Suppressor macrophage treated with lipopolysaccharide for 1 hour (primary cell): ENCODE results near the gene SORCS3.
"Not testable (repeated sequence)": the region's sequence is repeated elsewhere in the genome, so short reads cannot be mapped to it uniquely, and the experiment has no call there.

Experiments
- DNase-seq, 3 donors: peaks; one replicate each; pipeline ENCODE4 v3.0.0-alpha.2; 2020 to 2022

The SORCS3 gene

GRCh38 chr10:104703262-104703661, 62.2 kb downstream of the SORCS3 start:
- not testable (repeated sequence) for DNase-seq

- no peak for DNase-seq
Observed at GRCh38 chr10:104706886-104707285, 65.8 kb downstream of the SORCS3 start.

- no peak for DNase-seq
Observed at GRCh38 chr10:104707602-104708459, 66.7 kb downstream of the SORCS3 start.

GRCh38 chr10:104711302-104711721, 70.2 kb downstream of the SORCS3 start:
- DNase-seq, result no peak

- DNase-seq, result not testable (repeated sequence)
Observed at GRCh38 chr10:104730593-104730992, 89.5 kb downstream of the SORCS3 start.

- DNase-seq, result no peak
Observed at GRCh38 chr10:104731192-104731591, 90.1 kb downstream of the SORCS3 start.

- no peak for DNase-seq
Observed at GRCh38 chr10:104732222-104732621, 91.1 kb downstream of the SORCS3 start.

GRCh38 chr10:104734433-104734832, 93.3 kb downstream of the SORCS3 start:
- DNase-seq, result no peak

GRCh38 chr10:104735036-104735756, 94.1 kb downstream of the SORCS3 start:
- no peak for DNase-seq

GRCh38 chr10:104735757-104736391, 94.8 kb downstream of the SORCS3 start:
- no peak for DNase-seq

GRCh38 chr10:104741127-104741526, 100.0 kb downstream of the SORCS3 start:
- no peak for DNase-seq

- no peak for DNase-seq
Observed at GRCh38 chr10:104744052-104744451, 103.0 kb downstream of the SORCS3 start.

GRCh38 chr10:104750291-104750690, 109.2 kb downstream of the SORCS3 start:
- DNase-seq, result no peak

GRCh38 chr10:104762793-104763192, 121.7 kb downstream of the SORCS3 start:
- no peak for DNase-seq

- peak in 1 of 3 donors; percentile 0 for DNase-seq
Observed at GRCh38 chr10:104766341-104766740, 125.3 kb downstream of the SORCS3 start.

GRCh38 chr10:104767282-104767681, 126.2 kb downstream of the SORCS3 start:
- DNase-seq, result no peak

- DNase-seq, result no peak
Observed at GRCh38 chr10:104767745-104768144, 126.7 kb downstream of the SORCS3 start.

- DNase-seq, result no peak
Observed at GRCh38 chr10:104773105-104773504, 132.0 kb downstream of the SORCS3 start.

GRCh38 chr10:104774234-104774633, 133.1 kb downstream of the SORCS3 start:
- DNase-seq, result no peak

GRCh38 chr10:104777086-104777799, 136.2 kb downstream of the SORCS3 start:
- no peak for DNase-seq

- no peak for DNase-seq
Observed at GRCh38 chr10:104778371-104778770, 137.3 kb downstream of the SORCS3 start.

GRCh38 chr10:104779701-104780100, 138.6 kb downstream of the SORCS3 start:
- no peak for DNase-seq

GRCh38 chr10:104780165-104780564, 139.1 kb downstream of the SORCS3 start:
- no peak for DNase-seq
